ENCODE measurements around the gene KRTAP4-5.
"Not testable (repeated sequence)": the region's sequence is repeated elsewhere in the genome, so short reads cannot be mapped to it uniquely, and the experiment has no call there.

KRTAP4-5 gene

DNA sequence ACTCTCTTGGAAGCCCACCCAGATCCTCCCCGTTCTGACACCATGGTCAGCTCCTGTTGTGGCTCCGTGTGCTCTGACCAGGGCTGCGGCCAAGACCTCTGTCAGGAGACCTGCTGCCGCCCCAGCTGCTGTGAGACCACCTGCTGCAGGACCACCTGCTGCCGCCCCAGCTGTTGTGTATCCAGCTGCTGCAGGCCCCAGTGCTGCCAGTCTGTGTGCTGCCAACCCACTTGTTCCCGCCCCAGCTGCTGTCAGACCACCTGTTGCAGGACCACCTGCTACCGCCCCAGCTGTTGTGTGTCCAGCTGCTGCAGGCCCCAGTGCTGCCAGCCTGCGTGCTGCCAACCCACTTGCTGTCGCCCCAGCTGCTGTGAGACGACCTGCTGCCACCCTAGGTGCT, 44.3 kb downstream of the KRTAP4-5 start, which contains the start of gene KRTAP4-9:
Gene KRTAP4-9 (plus strand): TSS at position 43 of the 400 bp plus-strand sequence. CDS start 0 bp downstream, at position 43.
- not testable (repeated sequence) for DNase-seq

DNA sequence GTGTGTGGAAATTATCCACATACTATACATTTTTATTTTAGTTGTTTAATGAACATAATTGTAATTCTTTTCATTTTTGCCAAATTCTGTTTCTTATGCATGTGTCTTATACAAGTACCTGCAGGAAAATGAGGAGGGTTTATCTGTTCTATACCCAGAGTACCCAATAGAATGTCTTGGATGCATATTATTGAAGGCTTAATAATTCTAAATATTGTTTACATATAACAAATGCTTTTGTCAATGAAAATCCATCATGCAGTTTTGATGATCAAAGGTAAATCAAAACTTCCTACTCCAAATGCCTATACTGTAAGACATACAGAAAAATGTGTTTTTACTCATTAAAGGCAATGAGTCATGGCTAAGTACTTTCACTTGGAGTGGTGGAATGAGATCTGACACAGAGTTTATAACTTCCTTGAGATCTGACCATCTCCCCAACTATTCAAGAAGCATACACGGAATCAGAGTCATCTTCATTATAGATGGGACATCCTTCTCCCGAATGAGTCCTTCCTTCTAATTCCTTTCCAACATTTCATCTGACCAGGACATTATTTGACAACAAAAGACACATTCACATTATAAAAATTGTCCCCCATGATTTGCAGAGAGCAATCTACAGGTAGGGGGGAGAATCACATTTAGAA, 45.1 kb downstream of the KRTAP4-5 start:
- DNase-seq, result not testable (repeated sequence)

DNA sequence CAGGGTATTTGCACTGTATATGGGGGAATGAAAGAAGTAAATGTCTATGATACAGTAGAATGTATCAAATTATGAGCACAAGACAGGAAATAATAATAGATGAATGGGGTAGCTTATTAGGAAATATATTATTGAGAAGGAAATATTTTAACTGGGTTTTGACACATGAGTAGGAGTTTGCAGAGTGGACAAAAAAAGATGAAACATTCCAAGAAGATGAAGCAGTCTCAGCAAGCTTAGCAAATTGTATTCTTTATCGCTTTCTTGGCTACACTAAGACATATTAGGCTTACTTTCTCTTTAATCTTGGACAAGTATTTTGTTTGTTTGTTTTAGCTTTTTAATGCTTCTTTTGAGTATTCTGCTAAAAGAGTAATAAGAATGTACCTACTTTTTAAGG, 45.7 kb downstream of the KRTAP4-5 start:
- no peak for DNase-seq

DNA sequence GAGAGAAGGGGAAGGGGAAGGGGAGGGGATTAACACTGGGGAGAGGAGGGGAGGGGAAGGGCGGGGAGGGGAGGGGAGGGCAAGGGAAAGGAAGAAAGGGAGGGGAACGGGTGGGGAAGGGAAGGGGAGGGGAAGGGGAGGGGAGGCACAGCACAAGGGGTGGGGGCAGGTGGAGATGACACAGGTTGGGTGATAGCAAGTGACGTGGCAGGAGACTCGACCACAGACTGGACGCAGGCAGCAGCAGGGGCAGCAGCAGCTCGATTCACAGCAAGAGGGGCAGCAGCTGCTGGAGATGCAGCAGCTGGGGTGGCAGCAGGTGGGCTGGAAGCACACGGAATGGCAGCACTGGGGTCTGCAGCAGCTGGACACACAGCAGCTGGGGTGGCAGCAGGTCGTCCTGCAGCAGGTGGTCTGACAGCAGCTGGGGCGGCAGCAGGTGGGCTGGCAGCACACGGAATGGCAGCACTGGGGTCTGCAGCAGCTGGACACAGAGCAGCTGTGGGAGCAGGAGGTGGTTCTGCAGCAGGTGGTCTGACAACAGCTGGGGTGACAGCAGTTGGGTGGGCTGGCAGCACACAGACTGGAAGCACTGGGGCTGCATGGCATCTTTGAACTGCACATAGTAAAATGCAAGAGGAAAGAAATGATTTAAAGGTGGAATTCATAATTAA, 47.9 kb downstream of the KRTAP4-5 start, which contains the start of gene KRTAP4-16:
Gene KRTAP4-16 (minus strand): TSS at position 624 of the 674 bp plus-strand sequence. CDS start 0 bp downstream, at position 624.
- no peak for DNase-seq

DNA sequence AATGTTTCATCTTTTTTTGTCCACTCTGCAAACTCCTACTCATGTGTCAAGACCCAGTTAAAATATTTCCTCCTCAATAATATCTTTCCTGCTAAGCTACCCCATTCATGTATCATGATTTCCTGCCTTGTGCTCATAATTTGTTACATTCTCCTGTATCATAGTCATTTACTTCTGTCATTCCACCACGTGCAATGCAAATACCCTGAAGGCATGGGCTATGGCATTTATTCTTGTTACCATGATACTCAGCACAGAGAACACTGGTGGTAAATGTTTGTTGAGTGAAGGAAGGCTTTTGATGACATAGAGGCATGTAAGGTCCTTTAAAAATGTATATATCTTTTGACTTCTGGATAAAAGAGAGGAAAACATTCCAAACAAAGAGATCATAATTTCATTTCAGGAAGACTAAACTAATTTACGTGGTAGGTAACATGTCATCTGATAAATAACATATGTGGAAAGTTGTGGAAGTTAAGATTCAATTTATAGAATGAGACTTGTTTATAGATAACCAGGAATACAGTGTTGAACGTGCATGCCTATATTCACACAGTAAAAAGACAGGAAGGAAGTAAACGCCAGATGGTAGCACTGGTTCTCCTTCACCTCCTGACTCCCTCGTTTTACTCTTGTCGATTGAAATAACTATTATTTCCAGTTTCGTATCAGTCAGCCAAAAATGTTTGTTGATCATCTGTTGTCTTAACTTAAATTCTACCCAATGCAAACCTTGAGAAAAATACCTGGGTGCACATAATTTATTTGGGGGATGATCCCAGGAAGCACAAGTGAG, 49.7 kb downstream of the KRTAP4-5 start:
- not testable (repeated sequence) for DNase-seq

All from hippocampal formation (tissue), 2 donors.